GM20000 (cell line): ENCODE data around the gene FAM72B.
"Not testable (repeated sequence)": the region's sequence is repeated elsewhere in the genome, so short reads cannot be mapped to it uniquely, and the experiment has no call there.

ENCODE experiments used
- DNase-seq: peaks from one replicate; pipeline ENCODE4 v3.0.0; 2012; ENCODE audit warnings: low spot score

The FAM72B gene

DNA sequence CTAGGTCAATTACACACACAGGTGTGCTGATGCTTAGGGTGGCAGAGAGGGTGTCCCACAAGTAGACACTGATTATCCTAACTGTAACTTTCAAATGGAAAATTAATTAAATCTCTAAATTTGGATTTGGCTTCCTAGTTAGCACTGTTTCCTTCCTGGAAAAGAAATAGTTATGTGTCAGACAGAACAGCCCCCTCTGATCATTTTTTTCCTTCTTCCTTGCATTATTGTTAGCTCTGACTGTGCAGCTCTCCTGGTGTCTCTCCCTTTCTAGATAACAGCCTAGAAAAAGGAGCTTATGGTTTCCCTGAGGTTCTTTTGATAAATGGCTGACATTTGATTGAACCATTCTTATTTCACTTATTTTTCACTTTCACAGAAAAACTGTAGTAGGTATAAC, 31.4 kb downstream of the FAM72B start:
- DNase-seq: not testable (repeated sequence)

DNA sequence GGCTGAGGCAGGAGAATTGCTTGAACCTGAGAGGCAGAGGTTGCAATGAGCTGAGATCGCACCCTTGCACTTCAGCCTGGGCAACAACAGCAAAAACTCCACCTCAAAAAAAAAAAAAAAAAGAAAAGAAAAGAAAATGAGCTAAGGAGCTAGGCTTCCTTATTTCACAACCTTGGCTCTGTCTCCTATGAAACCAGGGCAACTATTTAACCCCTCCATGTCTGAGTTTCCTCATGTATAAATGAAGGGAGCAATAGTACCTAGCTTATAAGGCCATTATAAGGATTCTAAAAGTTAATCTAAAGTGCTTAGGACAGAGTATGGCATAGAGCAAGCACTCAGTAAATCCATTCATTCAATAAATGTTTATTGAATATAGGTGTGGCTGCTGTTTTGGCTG, 32.8 kb downstream of the FAM72B start:
- not testable (repeated sequence) for DNase-seq

DNA sequence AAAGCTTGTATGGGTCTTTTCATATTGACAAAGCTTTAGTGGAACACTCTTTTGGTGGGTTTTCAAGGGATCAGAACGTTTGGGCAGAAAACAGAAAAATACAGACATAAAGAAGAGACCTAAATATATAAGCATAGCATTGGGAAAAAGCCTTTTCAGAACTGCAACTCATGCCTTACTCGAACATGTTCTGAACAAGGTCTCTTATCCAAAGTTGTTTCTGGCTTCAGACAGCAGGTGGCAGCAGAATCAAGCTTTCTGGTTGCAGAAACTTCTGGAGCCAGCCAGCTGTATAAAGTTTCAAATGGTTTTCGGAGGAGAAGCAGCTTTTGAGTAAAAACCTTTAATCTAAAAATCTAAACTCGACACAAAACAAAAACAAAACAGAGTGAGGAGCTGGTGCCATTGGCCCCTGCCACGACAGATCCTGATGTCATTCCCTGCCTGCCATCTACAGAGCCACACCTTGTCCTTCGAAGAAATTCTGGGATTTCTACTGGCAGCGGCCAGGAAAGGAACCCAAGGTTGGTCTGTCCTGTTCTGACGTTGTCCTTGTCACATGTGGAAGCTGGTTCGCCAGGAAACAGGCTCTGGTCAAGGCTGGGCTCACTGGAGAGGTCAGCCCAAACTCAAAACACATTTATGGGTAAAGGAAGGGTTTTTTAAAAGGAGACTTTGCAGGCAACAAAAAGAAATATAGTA, 35.5 kb downstream of the FAM72B start:
- not testable (repeated sequence) for DNase-seq

DNA sequence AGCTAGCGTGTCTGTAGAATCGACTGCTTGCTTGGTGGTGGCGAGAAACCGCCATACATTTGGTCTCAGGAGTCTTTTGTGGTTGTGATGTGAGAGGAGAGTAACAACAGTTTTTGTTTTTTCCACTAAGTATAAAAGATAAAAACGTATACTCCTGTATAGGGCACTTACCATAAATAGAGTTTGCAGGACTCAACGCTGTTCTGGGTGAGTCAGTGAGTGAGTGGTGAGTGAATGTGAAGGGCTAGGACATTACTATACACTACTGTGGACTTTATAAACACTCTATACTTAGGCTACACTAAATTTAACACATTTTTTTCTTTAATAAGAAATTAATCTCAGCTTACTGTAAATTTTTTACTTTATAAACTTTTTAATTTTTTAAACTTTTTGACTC, 43.7 kb downstream of the FAM72B start:
- DNase-seq: not testable (repeated sequence)

DNA sequence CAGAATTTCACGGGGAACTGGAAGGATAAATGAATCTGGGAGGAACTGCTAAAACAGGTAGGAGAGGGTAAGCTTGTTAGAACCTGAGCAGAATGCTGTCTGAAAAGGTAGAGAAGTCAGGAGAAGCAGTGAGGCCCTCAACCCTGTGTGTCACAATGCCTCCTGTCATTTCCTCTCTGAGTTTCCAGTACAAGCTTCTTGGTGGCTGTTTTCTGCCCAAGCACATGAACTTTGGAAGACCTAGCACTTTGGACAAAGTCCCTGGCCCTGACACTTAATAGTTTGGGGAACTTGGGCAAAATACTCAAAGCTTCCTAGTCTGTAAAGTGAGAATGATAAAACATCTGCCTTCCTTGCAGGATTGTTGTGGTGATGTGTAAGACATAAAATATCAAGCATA, 52.6 kb downstream of the FAM72B start:
- not testable (repeated sequence) for DNase-seq

DNA sequence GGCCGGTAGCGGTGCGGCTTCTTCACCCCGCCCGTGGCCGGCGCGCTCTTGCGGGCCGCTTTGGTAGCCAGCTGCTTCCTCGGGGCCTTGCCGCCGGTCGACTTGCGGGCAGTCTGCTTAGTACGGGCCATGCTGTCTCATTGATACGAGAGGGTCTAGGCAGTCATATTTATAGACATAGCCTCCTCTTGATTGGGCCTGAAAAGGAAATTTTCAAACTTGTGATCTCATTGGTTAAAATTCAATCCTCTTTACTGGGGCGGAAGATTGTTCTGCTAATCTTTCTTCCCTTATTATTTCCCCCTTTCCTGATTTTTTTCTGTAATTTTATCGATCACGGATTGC, 65.7 kb downstream of the FAM72B start:
- DNase-seq: not testable (repeated sequence)
